ENCODE results near the gene SHANK2.

The SHANK2 gene

GRCh38 chr11:71252269-71252769 lies at the start of gene SHANK2:
SHANK2 (minus strand) TSS chr11:71252577; CDS start chr11:71147326, 105,251 bp downstream.
- DNase-seq (ENCODE audit: low read depth in 2 of 2): no peak

DNA sequence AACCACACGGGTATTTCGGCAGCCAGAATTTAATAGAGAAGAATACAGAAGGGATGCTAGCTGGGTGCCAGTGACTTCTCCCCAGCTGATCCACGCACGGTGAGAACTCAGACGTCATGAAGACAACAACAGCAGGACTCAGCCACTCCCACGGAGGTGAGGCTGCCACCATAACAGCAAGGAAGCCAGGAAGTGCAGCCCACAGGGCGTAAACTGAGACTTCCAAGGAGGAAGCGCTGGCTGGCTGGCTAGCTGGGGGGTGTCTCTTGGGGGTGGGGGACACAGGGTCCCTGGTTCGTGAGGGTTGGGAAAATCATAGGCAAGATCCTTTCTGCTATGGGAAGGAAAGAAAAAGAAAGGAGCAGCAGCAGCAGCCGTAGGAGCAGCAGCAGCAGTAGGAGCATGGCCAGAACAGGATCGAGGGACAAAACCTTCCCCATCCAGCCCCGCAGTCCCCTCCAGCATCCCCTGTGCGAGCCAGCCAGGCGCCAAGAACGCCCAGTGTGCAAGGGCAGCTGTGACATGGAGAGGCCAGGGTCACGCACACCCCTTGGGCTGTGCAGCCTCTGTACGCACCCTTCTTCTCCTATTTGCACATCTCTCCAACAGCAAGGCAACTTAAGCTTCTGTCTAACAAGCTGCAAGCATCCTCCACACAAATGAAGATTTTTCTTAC lies 49.6 kb upstream of the SHANK2 start:
- no peak for DNase-seq (ENCODE audit: low read depth in 2 of 2)

DNA sequence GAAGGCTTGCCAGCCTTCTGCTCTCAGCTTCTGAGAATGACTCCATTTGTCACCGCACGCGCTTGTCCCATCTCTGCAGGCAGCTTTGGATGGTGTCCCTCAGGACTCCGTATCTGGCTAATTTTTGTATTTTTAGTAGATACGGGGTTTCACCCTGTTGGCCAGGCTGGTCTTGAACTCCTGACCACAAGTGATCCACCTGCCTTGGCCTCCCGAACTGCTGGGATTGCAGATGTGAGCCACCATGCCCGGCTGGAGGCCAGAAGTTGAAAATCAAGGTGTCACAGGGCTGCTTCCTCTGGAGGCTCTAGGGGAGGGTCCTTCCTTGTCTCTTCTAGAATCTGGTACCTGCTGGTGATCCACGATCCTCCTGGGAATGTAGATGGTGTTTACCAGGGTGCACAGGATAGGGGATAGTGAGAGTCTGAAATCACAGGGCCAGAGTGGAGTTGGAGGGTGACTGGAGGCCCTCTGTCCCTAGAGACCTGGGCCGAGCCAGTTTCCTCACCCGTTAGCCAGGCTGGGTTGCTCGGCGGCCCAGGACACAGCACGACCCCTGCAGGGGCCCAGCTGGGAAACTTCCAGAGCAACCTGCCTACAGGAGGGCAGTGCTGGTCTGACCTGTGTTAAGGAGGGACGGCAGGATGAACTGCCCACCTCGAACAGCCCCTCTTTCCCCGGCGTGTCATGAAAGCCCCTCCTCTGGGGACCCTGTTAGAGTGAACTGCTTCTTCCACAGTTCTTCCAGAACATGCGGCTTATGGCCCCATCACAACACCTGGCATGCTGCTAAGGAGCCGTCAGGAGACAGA lies 48.9 kb upstream of the SHANK2 start:
- DNase-seq (ENCODE audit: low read depth in 2 of 2): no peak

- DNase-seq (ENCODE audit: low read depth in 2 of 2): no peak
Observed at GRCh38 chr11:71300187-71300586, 47.8 kb upstream of the SHANK2 start.

- DNase-seq (ENCODE audit: low read depth in 2 of 2): no peak
Observed at GRCh38 chr11:71298761-71299181, 46.4 kb upstream of the SHANK2 start.

DNA sequence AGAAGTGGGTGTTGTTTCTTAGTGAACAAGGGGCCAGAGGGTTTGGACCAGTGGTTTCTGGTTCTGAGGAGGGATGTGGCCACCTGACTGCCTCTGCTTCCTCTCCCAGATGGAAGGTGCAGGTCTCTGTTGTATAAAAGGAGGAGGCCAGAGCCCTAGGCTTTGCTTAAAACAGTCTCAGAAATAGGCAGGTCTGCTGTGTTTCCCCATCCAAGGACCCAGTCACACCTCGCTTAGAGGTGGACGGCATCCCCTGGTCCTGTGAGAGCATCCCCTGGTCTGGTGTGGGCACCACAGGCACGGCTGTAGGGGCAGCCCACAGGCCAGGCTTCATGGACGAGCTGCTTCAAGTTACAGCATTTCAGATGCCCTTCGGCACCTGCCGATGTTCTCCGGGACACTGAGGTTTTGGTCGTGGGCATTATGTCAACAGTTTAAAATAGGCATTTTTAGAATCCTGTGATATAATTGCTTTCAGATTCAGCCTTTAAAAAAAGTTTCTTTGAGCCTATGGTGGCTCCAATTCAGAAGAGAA lies 45.7 kb upstream of the SHANK2 start:
- DNase-seq (ENCODE audit: low read depth in 2 of 2): no peak

DNA sequence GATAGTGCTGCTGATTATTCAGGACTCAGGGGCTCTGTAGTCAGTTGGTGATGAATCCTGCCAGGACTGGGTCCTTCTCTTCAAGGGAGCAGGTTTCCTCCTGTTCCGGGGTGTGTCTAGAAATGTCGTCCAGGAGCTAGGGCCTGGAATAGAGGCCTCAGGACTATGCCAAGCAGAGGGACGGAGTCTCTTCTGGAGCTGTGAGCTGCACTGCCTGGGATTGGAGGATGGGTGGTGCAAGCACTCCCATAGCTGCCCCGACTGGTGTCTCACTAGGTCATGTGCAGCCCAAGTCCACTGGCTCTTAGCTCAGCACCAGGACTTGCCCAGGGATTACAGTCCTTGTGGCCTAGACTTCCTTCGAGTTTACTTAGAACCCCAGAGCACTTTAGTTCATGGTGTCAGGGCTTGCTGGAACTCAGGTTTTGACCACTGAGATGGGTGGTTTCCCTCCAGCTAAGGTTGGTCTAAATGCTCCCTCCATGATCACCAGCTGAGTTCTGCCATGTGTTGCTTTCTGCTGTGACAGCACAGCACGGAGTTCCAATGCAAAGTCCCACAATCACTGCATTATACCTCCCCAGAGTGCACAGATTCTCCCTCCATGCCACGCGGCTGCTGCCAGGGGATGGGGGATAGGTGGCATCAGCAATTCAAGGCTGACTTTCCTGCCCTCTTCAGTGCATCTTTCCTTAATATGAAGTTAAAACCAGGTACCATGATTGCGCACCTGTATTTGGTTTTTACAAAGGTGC lies 42.6 kb upstream of the SHANK2 start:
- DNase-seq (ENCODE audit: low read depth in 2 of 2): no peak

DNA sequence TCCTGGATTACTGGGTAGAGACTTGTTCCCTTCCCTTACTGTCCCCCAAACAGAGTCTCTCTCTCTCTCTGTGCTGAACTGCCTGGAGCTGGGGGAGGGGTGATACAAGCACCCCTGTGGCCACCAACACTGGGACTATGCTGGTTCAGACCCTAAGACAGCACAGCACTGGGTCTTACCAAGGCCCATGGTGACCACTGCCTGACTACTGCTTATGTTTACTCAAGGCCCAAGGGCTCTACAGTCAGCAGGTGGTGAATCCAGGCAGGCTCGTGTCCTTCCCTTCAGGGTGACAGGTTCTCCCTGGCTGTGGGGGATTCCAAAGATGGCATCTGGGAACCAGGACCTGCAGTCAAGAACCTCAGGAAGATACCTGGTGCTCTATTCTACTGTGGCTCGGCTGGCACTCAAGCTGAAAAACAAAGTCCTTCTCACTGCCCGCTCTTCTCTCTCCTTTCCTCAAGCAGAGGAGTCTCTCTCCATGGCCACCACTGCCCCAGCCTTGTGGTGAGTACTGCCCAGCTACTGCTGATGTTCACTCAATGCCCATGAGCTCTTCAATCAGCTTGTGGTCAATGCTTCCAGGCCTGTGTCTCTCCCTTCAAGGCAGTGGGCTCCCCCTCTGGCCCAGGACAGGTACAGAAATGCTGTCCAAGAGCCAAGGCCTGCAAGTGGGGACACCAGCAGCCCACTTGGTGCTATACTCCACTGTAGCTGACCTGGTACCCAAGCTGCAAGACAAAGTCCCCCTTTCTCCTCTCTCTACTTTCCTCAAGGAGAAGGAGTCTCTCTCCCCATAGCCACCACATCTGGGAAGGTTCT lies 41.8 kb upstream of the SHANK2 start:
- no peak for DNase-seq (ENCODE audit: low read depth in 2 of 2)

GRCh38 chr11:71286701-71287643 lies 34.6 kb upstream of the SHANK2 start:
- no peak for DNase-seq (ENCODE audit: low read depth in 2 of 2)

DNA sequence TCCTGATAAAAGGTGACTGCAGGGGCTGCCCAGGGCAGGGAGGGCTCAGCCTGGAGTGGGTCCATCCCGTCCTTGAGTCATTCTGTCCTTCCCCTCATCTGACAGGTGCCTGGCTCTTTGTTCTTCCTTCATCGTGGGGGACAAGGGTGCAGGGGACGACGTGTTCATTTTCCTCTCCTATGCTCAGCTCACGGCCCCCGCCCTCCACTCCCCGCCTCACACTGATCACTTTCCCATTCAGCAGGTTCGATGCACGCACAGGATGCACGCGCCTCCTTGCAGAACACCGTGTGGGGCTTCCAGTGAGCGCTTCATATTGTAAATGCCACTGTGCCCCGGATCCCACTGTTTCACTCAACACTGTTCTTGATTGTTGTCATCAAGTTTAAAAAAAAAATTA lies 32.7 kb upstream of the SHANK2 start:
- no peak for DNase-seq (ENCODE audit: low read depth in 2 of 2)

GRCh38 chr11:71284525-71285092 lies 32.2 kb upstream of the SHANK2 start:
- no peak for DNase-seq (ENCODE audit: low read depth in 2 of 2)

DNA sequence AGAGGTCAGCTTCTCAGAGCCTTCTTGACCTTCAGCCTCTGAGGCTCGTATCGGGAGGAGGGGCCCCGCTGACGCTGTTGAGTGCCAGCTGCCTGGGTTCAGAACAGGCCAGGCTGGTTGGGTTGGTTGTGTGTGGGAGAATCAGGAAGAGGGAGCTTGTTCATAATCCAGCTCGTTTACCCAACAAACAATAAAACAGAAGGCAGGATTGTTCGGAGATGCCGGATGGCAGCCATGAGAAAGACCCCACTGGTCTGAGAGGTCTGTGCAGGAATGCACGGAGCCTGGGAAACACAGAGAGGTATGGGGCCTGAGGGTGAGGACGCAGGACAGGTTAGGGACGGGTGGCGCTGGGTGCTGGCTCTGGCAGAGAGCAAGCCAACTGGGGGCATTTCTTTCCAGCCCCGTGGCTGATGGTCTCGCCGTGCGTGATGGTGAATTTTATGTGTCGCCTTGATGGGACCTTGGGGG lies 31.6 kb upstream of the SHANK2 start:
- DNase-seq (ENCODE audit: low read depth in 2 of 2): no peak

DNA sequence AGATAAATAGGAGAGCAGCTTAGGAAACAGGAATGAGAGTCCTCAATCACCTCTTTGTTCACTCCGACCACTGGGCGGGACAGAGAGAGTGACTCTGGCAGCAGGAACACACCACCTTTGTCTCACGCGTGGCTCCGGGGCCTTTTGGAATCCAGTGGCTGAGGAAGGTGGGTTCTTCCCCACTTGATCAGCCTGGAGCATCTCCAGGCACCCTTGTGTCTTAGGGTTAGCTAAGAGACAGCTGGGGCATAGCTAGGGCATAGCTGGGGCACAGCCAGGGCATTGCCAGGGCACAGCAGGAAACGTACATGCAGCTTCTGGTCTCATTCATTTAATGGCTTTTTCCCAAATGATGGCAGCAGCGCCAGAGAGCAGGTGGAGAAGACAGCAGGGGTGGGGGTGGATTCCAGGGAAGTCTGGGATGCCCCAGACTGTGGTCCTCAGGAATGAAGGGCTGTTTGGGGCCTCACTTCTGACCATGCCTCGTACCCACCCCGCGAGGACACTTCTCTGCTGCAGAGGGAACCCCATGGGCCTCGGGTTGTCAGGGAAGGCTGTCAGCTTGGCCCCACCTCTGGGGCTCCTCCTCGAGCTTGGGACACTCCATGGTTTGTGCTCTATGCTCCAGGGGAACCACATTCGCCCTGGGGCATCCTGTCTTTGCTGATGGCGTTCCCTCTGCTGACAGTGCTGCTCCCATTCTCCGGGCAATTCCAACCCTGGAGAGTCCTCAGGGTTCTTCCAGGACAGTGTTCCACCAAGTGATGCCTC lies 30.4 kb upstream of the SHANK2 start:
- no peak for DNase-seq (ENCODE audit: low read depth in 2 of 2)

- no peak for DNase-seq (ENCODE audit: low read depth in 2 of 2)
Observed at GRCh38 chr11:71281831-71282230, 29.5 kb upstream of the SHANK2 start.

- no peak for DNase-seq (ENCODE audit: low read depth in 2 of 2)
Observed at GRCh38 chr11:71281204-71281603, 28.8 kb upstream of the SHANK2 start.

- DNase-seq (ENCODE audit: low read depth in 2 of 2): no peak
Observed at GRCh38 chr11:71279916-71280645, 27.7 kb upstream of the SHANK2 start.

DNA sequence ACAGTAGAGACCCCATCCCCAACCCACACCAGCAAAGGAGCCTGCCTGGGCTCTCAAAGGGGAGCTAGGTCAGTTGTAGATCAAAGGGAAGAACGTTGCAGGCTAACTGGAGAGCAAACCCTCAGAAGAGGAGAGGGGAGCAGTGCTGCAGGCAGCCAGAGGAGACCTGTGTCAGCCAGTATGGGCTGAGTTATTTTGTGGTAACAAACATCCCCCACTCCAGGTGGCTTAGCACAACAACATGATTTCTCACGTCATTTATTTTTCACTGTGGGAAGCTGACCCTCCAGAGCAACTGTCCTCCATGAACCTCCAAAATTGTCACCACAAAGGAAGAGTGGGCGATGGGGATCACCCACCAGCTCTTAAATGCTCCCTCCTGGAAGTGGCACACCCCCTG lies 19.8 kb upstream of the SHANK2 start:
- no peak for DNase-seq (ENCODE audit: low read depth in 2 of 2)
